C4-2B (cell line): ENCODE measurements around the gene CEP43.

Experiments
- ZFX ChIP-seq: fragments of 450-650 bp; IDR thresholded peaks from 2 replicates; pipeline ENCODE4 v1.6.1; 2017
- TF ChIP-seq, protein P1 (sequence below): fragments of 450-650 bp; conservative IDR thresholded peaks from 2 replicates; pipeline ENCODE4 v1.5.1; 2017; ENCODE audit warnings: mild to moderate bottlenecking

GRCh38 chr6:166989427-166990032 lies 9.7 kb upstream of the CEP43 start:
- TF ChIP-seq ZFX: no peak
- TF ChIP-seq, protein P1, sequence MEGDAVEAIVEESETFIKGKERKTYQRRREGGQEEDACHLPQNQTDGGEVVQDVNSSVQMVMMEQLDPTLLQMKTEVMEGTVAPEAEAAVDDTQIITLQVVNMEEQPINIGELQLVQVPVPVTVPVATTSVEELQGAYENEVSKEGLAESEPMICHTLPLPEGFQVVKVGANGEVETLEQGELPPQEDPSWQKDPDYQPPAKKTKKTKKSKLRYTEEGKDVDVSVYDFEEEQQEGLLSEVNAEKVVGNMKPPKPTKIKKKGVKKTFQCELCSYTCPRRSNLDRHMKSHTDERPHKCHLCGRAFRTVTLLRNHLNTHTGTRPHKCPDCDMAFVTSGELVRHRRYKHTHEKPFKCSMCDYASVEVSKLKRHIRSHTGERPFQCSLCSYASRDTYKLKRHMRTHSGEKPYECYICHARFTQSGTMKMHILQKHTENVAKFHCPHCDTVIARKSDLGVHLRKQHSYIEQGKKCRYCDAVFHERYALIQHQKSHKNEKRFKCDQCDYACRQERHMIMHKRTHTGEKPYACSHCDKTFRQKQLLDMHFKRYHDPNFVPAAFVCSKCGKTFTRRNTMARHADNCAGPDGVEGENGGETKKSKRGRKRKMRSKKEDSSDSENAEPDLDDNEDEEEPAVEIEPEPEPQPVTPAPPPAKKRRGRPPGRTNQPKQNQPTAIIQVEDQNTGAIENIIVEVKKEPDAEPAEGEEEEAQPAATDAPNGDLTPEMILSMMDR: peak; percentile 77
